Erythroblast (primary cell): Measurements from ENCODE around the gene DNAJC22.
"Not testable (repeated sequence)": the region's sequence is repeated elsewhere in the genome, so short reads cannot be mapped to it uniquely, and the experiment has no call there.

Experiments used
- DNase-seq, 2 experiments: peaks; one replicate each; lab custom pipeline; 2025; lab: John Stamatoyannopoulos, UW
- GATA1 ChIP-seq: IDR thresholded peaks from 2 replicates; pipeline ENCODE4 v1.6.1; 2011; ENCODE audit warnings: low read depth, mild to moderate bottlenecking, control low read depth, low read length, moderate library complexity
- POLR2A ChIP-seq: IDR thresholded peaks from 2 replicates; pipeline ENCODE4 v1.6.1; 2011; ENCODE audit warnings: mild to moderate bottlenecking, low read length

Gene DNAJC22

GRCh38 chr12:49325606-49326005 is 21.1 kb upstream of the DNAJC22 start:
- no peak for DNase-seq
- TF ChIP-seq GATA1 (no peak), POLR2A (peak; percentile 10)

GRCh38 chr12:49327368-49327767 is 19.3 kb upstream of the DNAJC22 start:
- no peak for TF ChIP-seq POLR2A
- TF ChIP-seq GATA1, result no peak
- DNase-seq, result no peak

- no peak for DNase-seq
- no peak for TF ChIP-seq POLR2A
- no peak for TF ChIP-seq GATA1
Measured at GRCh38 chr12:49327887-49328286, 18.8 kb upstream of the DNAJC22 start.

- no peak for TF ChIP-seq GATA1
Measured at GRCh38 chr12:49328816-49329215, 17.9 kb upstream of the DNAJC22 start.

GRCh38 chr12:49330032-49330619 is 16.6 kb upstream of the DNAJC22 start:
- no peak for TF ChIP-seq POLR2A
- TF ChIP-seq GATA1, result no peak

More at GRCh38 chr12:49328816-49329215, 17.9 kb upstream of the DNAJC22 start:
- DNase-seq, result no peak

GRCh38 chr12:49330631-49331379 is 15.9 kb upstream of the DNAJC22 start:
- DNase-seq, result no peak
- TF ChIP-seq POLR2A (no peak), GATA1 (no peak)

More at GRCh38 chr12:49330032-49330619, 16.6 kb upstream of the DNAJC22 start:
- no peak for DNase-seq

- TF ChIP-seq POLR2A, result no peak
- DNase-seq, result peak; percentile 50
Measured at GRCh38 chr12:49331380-49332222, 15.1 kb upstream of the DNAJC22 start.

- DNase-seq, result no peak
- TF ChIP-seq GATA1, result no peak
- no peak for TF ChIP-seq POLR2A
Measured at GRCh38 chr12:49332441-49332861, 14.2 kb upstream of the DNAJC22 start.

GRCh38 chr12:49332891-49333371 is 13.8 kb upstream of the DNAJC22 start:
- TF ChIP-seq GATA1 (no peak), POLR2A (no peak)
- DNase-seq, result peak in 1 of 2 experiments; percentile 23

GRCh38 chr12:49333778-49334177 is 12.9 kb upstream of the DNAJC22 start:
- not testable (repeated sequence) for DNase-seq

GRCh38 chr12:49334226-49334625 is 12.5 kb upstream of the DNAJC22 start:
- TF ChIP-seq POLR2A (no peak), GATA1 (no peak)
- no peak for DNase-seq

- TF ChIP-seq GATA1, result no peak
- TF ChIP-seq POLR2A, result no peak
- no peak for DNase-seq
Measured at GRCh38 chr12:49334681-49335080, 12.0 kb upstream of the DNAJC22 start.

- TF ChIP-seq GATA1 (no peak), POLR2A (no peak)
Measured at GRCh38 chr12:49335118-49335954, 11.4 kb upstream of the DNAJC22 start.

More at GRCh38 chr12:49335118-49335954, 11.4 kb upstream of the DNAJC22 start:
- DNase-seq, result no peak
